Thyroid gland (tissue), 4 donors: ENCODE data around the gene MARK4.

Experiments
- CTCF ChIP-seq, 6 experiments: fragments of 200-600 bp in 3 of 6; fragments of 450-650 bp in 3 of 6; sonication (generic) in 3 of 6; IDR thresholded peaks; one replicate each; pipeline ENCODE4 v1.5.1; 2016 to 2019; ENCODE audit warnings: antibody characterized with exemption in 6 of 6, mild to moderate bottlenecking in 2 of 6, inconsistent platforms in 1 of 6, moderate library complexity in 1 of 6
- POLR2A ChIP-seq, 2 donors: fragments of 450-650 bp; IDR thresholded peaks; one replicate each; pipeline ENCODE4 v1.6.1; 2017; ENCODE audit warnings: antibody characterized with exemption in 2 of 2, mild to moderate bottlenecking in 2 of 2, moderate library complexity in 1 of 2

- TF ChIP-seq POLR2A (IDR thresholded peaks at IDR 0.05): no peak
- TF ChIP-seq CTCF (IDR thresholded peaks at IDR 0.05): no peak
Measured at GRCh38 chr19:45243144-45243732, 7.8 kb upstream of the MARK4 start.
